A549 treated with Hydrocortisone at 1 μM for 4 hours (cell line): ENCODE results near the gene DISP2. TPM values are rescaled to one million over a fixed set of nuclear protein-coding genes. Genes with fewer than 3 reads are reported as not detected.

Experiments used
- total RNA-seq: library from RNA; stranded (reverse); fragments of 200-300 nt; extraction: Qiagen RNA extraction; gene quantifications from 5 replicates; pipeline ENCODE4 v1.2.3, GENCODE V29; 2022

The DISP2 gene
- 1.1 to 2.2 TPM (median 1.9 TPM) in 5 replicates for total RNA-seq

GRCh38 chr15:40357723-40358470 is at the start of gene DISP2:
Gene DISP2 (plus strand): TSS chr15:40358219. CDS start chr15:40358322, 103 bp downstream.

GRCh38 chr15:40323239-40323952 is 34.6 kb upstream of the DISP2 start, which contains the start of gene INAFM2:
Gene INAFM2 (plus strand): TSS chr15:40323692. CDS start chr15:40324056, 364 bp downstream.

GRCh38 chr15:40340740-40341400 is 17.1 kb upstream of the DISP2 start, which contains the start of gene CCDC9B:
Gene CCDC9B (minus strand): TSS chr15:40340939. CDS start chr15:40340819, 120 bp downstream.

GRCh38 chr15:40382580-40383456 is 24.8 kb downstream of the DISP2 start, which contains the start of gene KNSTRN:
Gene KNSTRN (plus strand): TSS chr15:40382721. CDS start chr15:40382836, 115 bp downstream.

GRCh38 chr15:40405501-40406381 is 47.7 kb downstream of the DISP2 start, which contains the start of gene IVD:
Gene IVD (plus strand): TSS chr15:40405795. CDS start chr15:40405828, 33 bp downstream.

Other genes starting within 250 kb of the DISP2 start
- 1.2 to 1.6 TPM (median 1.5 TPM) in 5 replicates for gene BMF, start 249.3 kb upstream of the DISP2 start, total RNA-seq
- 25.8 to 34.3 TPM (median 28.4 TPM) in 5 replicates for gene BUB1B, start 197.2 kb upstream of the DISP2 start, total RNA-seq
- 0.17 to 0.45 TPM (median 0.29 TPM) in 5 replicates for gene PAK6, start 119.2 kb upstream of the DISP2 start, total RNA-seq
- gene ANKRD63, start 75.2 kb upstream of the DISP2 start, total RNA-seq = 0.24 to 0.59 TPM (median 0.35 TPM) in 5 replicates
- gene PLCB2, start 50.3 kb upstream of the DISP2 start, total RNA-seq = 0.67 to 1.1 TPM (median 0.85 TPM) in 5 replicates
- gene INAFM2, start 34.5 kb upstream of the DISP2 start, total RNA-seq = 5.7 to 7.7 TPM (median 7.0 TPM) in 5 replicates
- gene CCDC9B, start 17.3 kb upstream of the DISP2 start, total RNA-seq = 16.5 to 23.1 TPM (median 21.6 TPM) in 5 replicates
- gene PHGR1, start 7.2 kb upstream of the DISP2 start, total RNA-seq = not detected in 5 replicates
- gene KNSTRN, start 24.5 kb downstream of the DISP2 start, total RNA-seq = 43.1 to 54.3 TPM (median 48.9 TPM) in 5 replicates
- 12.3 to 14.0 TPM (median 12.8 TPM) in 5 replicates for gene IVD, start 47.6 kb downstream of the DISP2 start, total RNA-seq
- 11.0 to 12.9 TPM (median 11.7 TPM) in 5 replicates for gene BAHD1, start 82.7 kb downstream of the DISP2 start, total RNA-seq
- 15.6 to 20.6 TPM (median 19.3 TPM) in 5 replicates for gene CHST14, start 112.8 kb downstream of the DISP2 start, total RNA-seq
- gene CCDC32, start 206.8 kb downstream of the DISP2 start, total RNA-seq = 13.0 to 21.9 TPM (median 14.0 TPM) in 5 replicates
- 12.1 to 15.4 TPM (median 14.7 TPM) in 5 replicates for gene RPUSD2, start 211.1 kb downstream of the DISP2 start, total RNA-seq
- gene KNL1, start 236.0 kb downstream of the DISP2 start, total RNA-seq = 5.0 to 9.8 TPM (median 6.4 TPM) in 5 replicates